Stimulated activated CD8-positive, alpha-beta memory T cell treated with anti-CD3 and anti-CD28 coated beads, Interleukin-15, amount 100 ng/mL, for 24 hours (primary cell): ENCODE data around the gene RPH3AL.
"Not testable (repeated sequence)": the region's sequence is repeated elsewhere in the genome, so short reads cannot be mapped to it uniquely, and the experiment has no call there.

Source experiments
- DNase-seq: peaks from one replicate; pipeline ENCODE4 v3.0.0-alpha.2; 2020; ENCODE audit warnings: low read depth

RPH3AL gene

DNA sequence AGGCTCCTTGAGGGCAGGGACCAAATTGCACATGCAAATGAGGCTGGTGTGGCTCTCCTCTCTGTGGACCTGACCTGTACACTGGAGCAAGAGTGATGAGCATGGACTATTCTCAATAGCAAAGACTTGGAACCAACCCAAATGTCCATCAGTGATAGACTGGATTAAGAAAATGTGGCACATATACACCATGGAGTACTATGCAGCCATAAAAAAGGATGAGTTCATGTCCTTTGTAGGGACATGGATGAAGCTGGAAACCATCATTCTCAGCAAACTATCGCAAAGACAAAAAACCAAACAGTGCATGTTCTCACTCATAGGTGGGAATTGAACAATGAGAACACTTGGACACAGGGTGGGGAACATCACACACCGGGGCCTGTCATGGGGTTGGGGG is 128.0 kb downstream of the RPH3AL start:
- DNase-seq: not testable (repeated sequence)

- no peak for DNase-seq
Measured at GRCh38 chr17:223723-224471, 128.7 kb downstream of the RPH3AL start.

GRCh38 chr17:222172-222571 is 130.4 kb downstream of the RPH3AL start:
- no peak for DNase-seq

- DNase-seq: no peak
Measured at GRCh38 chr17:219696-220095, 132.9 kb downstream of the RPH3AL start.

GRCh38 chr17:218432-219110 is 134.0 kb downstream of the RPH3AL start:
- no peak for DNase-seq

DNA sequence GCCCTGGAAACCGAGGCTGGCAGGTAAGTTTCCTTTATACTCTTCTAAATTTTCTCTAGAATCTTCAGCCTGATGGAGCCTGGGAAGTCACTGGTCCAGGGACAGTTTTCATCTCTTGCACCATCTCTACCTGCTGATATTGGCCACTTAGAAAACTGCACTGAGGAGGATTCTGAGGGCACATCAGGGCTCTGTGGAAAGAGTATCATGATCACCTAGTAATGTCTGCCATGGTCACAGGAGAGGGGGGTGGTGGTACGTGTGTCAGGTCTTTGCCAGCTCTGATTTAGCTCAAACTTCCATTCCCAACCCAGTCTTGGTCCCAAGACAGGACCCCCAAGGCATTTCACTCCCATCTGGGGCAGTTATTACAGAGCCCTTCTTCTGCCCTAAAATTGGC is 136.0 kb downstream of the RPH3AL start:
- DNase-seq: no peak

GRCh38 chr17:215563-216478 is 136.8 kb downstream of the RPH3AL start:
- DNase-seq: not testable (repeated sequence)

DNA sequence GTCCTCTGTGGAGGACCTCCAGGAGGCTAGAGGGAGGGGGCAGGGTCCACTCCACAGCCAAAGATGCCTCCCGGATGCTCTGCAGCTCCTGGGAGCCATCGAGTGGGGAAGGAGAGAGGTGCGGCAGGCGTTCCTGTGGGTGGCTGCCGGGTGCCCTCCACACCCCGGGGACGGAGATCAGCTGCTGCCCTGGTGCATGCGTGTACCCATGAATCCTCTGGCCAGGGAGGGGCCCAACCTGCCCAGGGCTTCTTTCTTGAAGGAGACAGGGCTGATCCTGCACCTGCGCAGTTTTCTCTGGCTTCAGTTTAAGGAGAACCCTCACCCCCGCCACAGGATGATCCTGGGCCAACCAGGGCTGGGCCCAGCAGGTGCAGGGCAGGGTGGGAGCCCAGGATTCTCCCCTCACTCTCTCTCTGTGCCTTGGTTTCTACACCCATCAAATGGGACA is 137.7 kb downstream of the RPH3AL start:
- no peak for DNase-seq

GRCh38 chr17:213286-214105 is 139.1 kb downstream of the RPH3AL start:
- no peak for DNase-seq

DNA sequence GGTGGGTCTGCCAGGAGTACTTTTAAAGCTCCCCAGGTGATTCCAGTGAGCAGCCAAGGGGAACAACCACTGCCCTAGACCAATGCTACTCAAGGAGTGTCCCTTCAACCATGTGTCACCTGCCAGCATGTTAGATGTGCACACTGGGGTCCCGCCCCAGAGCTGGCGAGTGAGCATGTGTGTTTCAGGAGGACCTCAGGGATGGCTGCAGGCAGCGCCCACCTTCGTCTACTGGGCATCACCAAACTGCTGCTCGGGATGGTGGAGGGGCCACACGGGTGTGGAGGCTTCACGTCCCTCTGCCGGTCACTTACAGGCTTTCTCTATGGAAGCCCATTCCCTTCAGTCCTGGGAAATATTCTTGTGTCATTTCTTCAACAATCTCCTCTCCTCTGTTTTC is 142.2 kb downstream of the RPH3AL start:
- DNase-seq: no peak

DNA sequence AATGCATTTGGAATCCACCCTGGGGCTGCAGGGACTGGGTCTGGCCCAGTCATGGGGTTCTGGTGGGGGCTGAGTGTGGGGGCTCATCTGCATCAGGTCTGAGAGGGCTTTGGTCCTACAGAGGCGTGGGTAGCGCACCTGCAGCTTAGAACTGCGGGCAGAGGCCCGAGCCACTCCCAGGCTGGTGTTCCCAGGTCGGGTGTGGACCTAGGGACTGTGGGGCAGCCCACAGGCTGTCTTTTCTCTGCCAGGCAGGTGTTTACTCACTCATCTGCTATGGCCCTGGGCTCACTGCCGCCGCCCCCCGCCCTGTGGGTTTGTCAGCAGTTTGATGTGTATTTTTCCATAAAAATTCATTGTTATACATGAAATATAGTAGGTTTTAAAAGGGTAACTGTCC is 144.2 kb downstream of the RPH3AL start:
- DNase-seq: no peak

DNA sequence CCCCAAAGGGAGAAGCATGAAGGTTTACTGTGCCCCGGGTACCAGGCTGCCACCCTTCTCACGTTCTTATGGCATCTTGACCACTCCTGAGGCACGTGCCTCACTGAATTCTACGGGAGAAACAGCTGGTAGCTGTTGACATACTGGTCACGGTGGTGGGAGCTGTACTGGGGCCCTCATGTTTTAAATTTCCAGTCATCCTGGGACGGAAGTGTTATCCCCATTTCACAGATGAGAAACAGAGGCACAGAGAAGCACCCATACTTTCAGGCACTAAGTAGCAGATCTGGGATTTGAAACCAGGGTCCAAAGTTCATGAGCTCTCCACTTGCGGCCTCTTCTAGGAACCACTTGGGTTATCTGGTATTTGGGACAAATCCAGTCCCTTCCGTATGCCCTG is 144.8 kb downstream of the RPH3AL start:
- DNase-seq: no peak

GRCh38 chr17:206941-207560 is 145.6 kb downstream of the RPH3AL start:
- no peak for DNase-seq

- not testable (repeated sequence) for DNase-seq
Measured at GRCh38 chr17:206484-206883, 146.1 kb downstream of the RPH3AL start.

- DNase-seq: no peak
Measured at GRCh38 chr17:205817-206216, 146.8 kb downstream of the RPH3AL start.

- DNase-seq: no peak
Measured at GRCh38 chr17:205148-205669, 147.4 kb downstream of the RPH3AL start.

DNA sequence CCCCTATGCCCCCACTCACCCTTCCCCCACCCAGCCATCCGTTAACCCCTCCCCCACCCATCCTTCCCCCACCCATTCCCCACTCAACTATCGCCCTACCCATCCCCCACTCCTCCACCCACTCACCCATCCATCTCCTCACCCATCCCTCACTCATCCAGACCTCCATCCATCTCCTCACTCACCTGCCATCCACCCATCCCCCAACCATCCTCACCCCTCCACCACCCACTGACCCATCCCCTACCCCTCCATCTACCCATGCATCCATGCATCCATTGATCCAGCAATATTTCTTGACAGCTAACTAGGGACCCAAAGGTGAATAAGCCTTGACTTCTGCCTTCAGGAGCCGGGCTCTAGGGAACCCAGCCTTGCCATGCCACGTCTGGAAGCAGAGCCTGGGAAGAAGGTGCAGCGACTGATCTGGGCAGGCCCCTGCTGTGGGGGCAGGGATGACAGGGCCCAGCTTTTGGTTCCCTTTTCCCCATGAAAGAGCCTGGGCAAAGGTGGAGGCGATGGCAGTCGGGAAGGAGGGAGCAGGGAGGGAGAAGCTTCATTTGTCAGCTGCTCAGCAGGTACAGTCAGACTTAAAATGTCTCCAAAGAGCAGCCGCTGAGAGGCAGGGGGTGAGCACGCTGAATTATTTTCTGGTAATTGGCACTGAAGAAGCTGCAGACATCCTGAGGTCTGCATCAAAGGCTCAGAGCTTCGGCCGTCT is 148.0 kb downstream of the RPH3AL start:
- DNase-seq: no peak

DNA sequence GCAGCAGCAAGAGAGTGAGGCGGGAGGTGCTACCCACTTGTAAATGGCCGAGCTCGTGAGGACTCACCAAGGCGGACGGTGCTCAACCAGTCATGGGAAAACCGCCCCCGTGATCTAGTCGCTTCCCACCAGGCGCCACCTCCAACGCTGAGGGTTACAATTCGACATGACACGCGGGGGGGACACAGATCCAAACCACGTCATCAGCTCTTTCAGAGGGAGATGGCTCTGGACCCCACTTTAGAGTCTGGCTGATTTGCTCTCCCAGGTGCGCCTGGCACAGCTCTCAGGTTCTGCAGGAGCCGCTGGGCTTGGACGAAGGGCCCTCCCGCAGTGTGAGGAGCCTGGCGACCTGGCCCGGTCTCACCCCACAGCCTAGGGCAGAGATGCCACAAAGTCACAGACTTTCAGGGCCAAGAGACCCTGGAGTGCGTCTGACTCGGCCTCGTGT is 150.1 kb downstream of the RPH3AL start:
- DNase-seq: no peak

DNA sequence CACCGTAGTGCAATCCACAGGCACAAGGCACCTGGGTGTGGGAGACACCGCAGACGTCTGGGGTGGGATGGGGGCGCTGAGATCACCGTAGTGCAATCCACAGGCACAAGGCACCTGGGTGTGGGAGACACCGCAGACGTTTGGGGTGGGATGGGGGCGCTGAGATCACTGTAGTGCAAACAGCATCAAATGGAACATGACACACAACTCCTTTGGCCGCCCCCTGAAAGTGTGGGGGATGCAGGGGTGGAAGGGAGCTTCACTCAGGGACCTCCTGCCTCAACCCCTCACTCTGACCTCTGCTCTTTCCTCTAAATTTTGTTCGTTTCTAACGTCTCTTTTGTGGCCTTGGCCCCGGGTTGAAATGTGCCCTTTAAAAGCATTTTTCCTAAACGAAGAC is 150.9 kb downstream of the RPH3AL start:
- DNase-seq: not testable (repeated sequence)

DNA sequence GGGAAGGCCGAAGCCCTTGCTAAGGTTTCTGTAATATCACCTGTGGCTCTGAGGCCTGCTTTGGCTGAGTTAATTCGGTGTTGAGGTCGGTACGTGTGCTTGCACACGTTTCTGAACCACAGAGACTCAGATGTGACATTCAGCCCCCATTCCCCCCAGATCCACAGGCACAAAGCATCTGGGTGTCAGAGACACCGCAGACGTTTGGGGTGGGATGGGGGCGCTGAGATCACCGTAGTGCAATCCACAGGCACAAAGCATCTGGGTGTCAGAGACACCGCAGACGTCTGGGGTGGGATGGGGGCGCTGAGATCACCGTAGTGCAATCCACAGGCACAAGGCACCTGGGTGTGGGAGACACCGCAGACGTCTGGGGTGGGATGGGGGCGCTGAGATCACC is 151.3 kb downstream of the RPH3AL start:
- not testable (repeated sequence) for DNase-seq
